RWPE1 (cell line): ENCODE data around the gene FURIN.
A peak's percentile ranks its signal among the peaks of the same experiment; 100 is the strongest.
"Not testable (repeated sequence)": the region's sequence is repeated elsewhere in the genome, so short reads cannot be mapped to it uniquely, and the experiment has no call there.

Experiments
- CTCF ChIA-PET: fragments of 350-600 bp; sonication (Branson Sonifier 250); formaldehyde crosslinking; extraction: SDS; loops from one replicate; lab custom pipeline; 2021; lab: Yijun Ruan, JAX
- POLR2A ChIA-PET: fragments of 400-600 bp; formaldehyde crosslinking; extraction: SDS; loops from one replicate; lab custom pipeline; 2020; ENCODE audit warnings: antibody characterized with exemption; ENCODE audit not compliant: low non-redundant PET; lab: Yijun Ruan, JAX
- DNase-seq: peaks from one replicate; pipeline ENCODE4 v3.0.0; 2012; ENCODE audit warnings: low spot score
- H3K27ac ChIP-seq: fragments of 450-650 bp; 2 replicates; pipeline ENCODE4 v1.5.1; 2017
- CTCF ChIP-seq: fragments of 450-650 bp; conservative IDR thresholded peaks from 2 replicates; pipeline ENCODE4 v1.5.1; 2017; ENCODE audit warnings: low read depth, mild to moderate bottlenecking

The FURIN gene

GRCh38 chr15:90868261-90868689, at the start of gene FURIN:
Gene FURIN, plus strand, starts transcription at chr15:90868588. Its CDS starts 7,153 bp downstream, at chr15:90875741.
- peak within 1 kb of the TSS; percentile 88 for H3K27ac ChIP-seq
- DNase-seq, result no peak
- TF ChIP-seq CTCF, result no peak
- ChIA-PET CTCF (no interaction called here), POLR2A (interaction anchor here (0.5 kb wide), 1 partner anchor 278 kb away, joined by 3 read pairs; no protein-coding TSS in a partner anchor)

GRCh38 chr15:90819390-90819789, 49.0 kb upstream of the FURIN start:
- ChIA-PET POLR2A (no interaction called here), CTCF (no interaction called here)
- TF ChIP-seq CTCF, result no peak

GRCh38 chr15:90819850-90820249, 48.5 kb upstream of the FURIN start:
- TF ChIP-seq CTCF, result no peak
- ChIA-PET CTCF (interaction anchor here (0.8 kb wide), 1 partner anchor 134 kb away, joined by 4 read pairs; no protein-coding TSS in a partner anchor), POLR2A (no interaction called here)
- DNase-seq, result no peak
- no peak overlapping the region for H3K27ac ChIP-seq

More at GRCh38 chr15:90819390-90819789, 49.0 kb upstream of the FURIN start:
- DNase-seq, result no peak
- no peak overlapping the region for H3K27ac ChIP-seq

- H3K27ac ChIP-seq, result no peak overlapping the region
- ChIA-PET CTCF (interaction anchor here (0.8 kb wide), 1 partner anchor 135 kb away, joined by 4 read pairs; no protein-coding TSS in a partner anchor), POLR2A (no interaction called here)
- TF ChIP-seq CTCF, result no peak
- DNase-seq, result no peak
Measured at GRCh38 chr15:90820481-90820880, 47.9 kb upstream of the FURIN start.

- DNase-seq, result no peak
- no peak for TF ChIP-seq CTCF
- ChIA-PET POLR2A (no interaction called here), CTCF (interaction anchor here (0.6 to 0.8 kb wide), 2 partner anchors 21 to 1949 kb away, joined by 3 read pairs; no protein-coding TSS in a partner anchor)
- H3K27ac ChIP-seq, result no peak overlapping the region
Measured at GRCh38 chr15:90822204-90822955, 46.0 kb upstream of the FURIN start.

GRCh38 chr15:90823455-90823974, 44.9 kb upstream of the FURIN start:
- no peak for DNase-seq
- CTCF ChIA-PET, result no interaction called here
- TF ChIP-seq CTCF, result no peak
- POLR2A ChIA-PET, result no interaction called here
- no peak overlapping the region for H3K27ac ChIP-seq

- CTCF ChIA-PET, DNase-seq, H3K27ac ChIP-seq, POLR2A ChIA-PET: not testable (repeated sequence)
Measured at GRCh38 chr15:90825115-90825899, 43.1 kb upstream of the FURIN start.

- POLR2A ChIA-PET, result interaction anchor here (0.6 kb wide), 1 partner anchor 13 kb away, joined by 3 read pairs; no protein-coding TSS in a partner anchor
- DNase-seq, H3K27ac ChIP-seq, CTCF ChIA-PET: not testable (repeated sequence)
Measured at GRCh38 chr15:90826206-90826885, 42.0 kb upstream of the FURIN start.
